HEK293 (cell line): Measurements from ENCODE around the gene CLEC16A.

Experiments used
- CTCF ChIP-seq: fragments of 450-650 bp; formaldehyde crosslinking; IDR thresholded peaks from 2 replicates; pipeline ENCODE4 v1.5.1; 2016; ENCODE audit warnings: missing biosample characterization, missing genetic modification characterization
- PATZ1 ChIP-seq: fragments of 450-650 bp; formaldehyde crosslinking; IDR thresholded peaks from 2 replicates; pipeline ENCODE4 v1.5.1; 2016; ENCODE audit warnings: missing biosample characterization, missing genetic modification characterization
- ZBTB17 ChIP-seq: fragments of 450-650 bp; formaldehyde crosslinking; IDR thresholded peaks from 2 replicates; pipeline ENCODE4 v1.5.1; 2016; ENCODE audit warnings: missing biosample characterization, missing genetic modification characterization
- ZNF138 ChIP-seq: fragments of 450-650 bp; formaldehyde crosslinking; IDR thresholded peaks from 2 replicates; pipeline ENCODE4 v1.5.1; 2016; ENCODE audit warnings: missing biosample characterization, missing genetic modification characterization, borderline replicate concordance
- ZNF274 ChIP-seq, 2 experiments: fragments of 200-500 bp in 1 of 2; fragments of 450-650 bp in 1 of 2; sonication (Bioruptor generic) in 1 of 2; formaldehyde crosslinking in 1 of 2; IDR thresholded peaks; 2 replicates each; pipeline versions ENCODE4 v1.5.1 to v1.6.1; 2014 to 2016; ENCODE audit warnings: borderline replicate concordance in 1 of 2, inconsistent platforms in 1 of 2, low read length in 1 of 2, missing biosample characterization in 1 of 2, missing genetic modification characterization in 1 of 2
- ZNF704 ChIP-seq: fragments of 450-650 bp; formaldehyde crosslinking; IDR thresholded peaks from 2 replicates; pipeline ENCODE4 v1.5.1; 2016; ENCODE audit warnings: missing biosample characterization, missing genetic modification characterization

- TF ChIP-seq CTCF: no peak
- no peak for TF ChIP-seq PATZ1
- no peak for TF ChIP-seq ZNF138
- TF ChIP-seq ZNF274 (IDR thresholded peaks at IDR 0.05; ENCODE audit: low read length): no peak
- TF ChIP-seq ZNF274 (tag by site-specific recombination; IDR thresholded peaks at IDR 0.05; ENCODE audit: borderline replicate concordance): no peak
- TF ChIP-seq ZNF704 (tag by site-specific recombination): no peak
- no peak for TF ChIP-seq ZBTB17 (tag by site-specific recombination)
These were observed 136.1 kb downstream of the CLEC16A start for GRCh38 chr16:11080327-11080967.
